Myocyte (in vitro differentiated cells): ENCODE measurements around the gene MYRFL. TPM values are rescaled to one million over a fixed set of nuclear protein-coding genes. Genes with fewer than 3 reads are reported as not detected.
A peak's percentile ranks its signal among the peaks of the same experiment; 100 is the strongest.

Source experiments
- DNase-seq: peaks from one replicate; pipeline ENCODE4 v3.0.0-alpha.2; 2012; ENCODE audit warnings: low read depth
- total RNA-seq: library from RNA; depleted of rRNA; stranded (reverse); fragments of >200 nt; gene quantifications from 2 replicates; pipeline ENCODE4 v1.2.3, GENCODE V29; 2014

Gene MYRFL
- total RNA-seq, 1 donor from 2014 or later: 0.03 TPM

GRCh38 chr12:69931569-69931968 is 106.5 kb downstream of the MYRFL start:
- DNase-seq: no peak

- no peak for DNase-seq
These were observed 107.1 kb downstream of the MYRFL start for GRCh38 chr12:69932154-69932553.

GRCh38 chr12:69932676-69933552 is 107.9 kb downstream of the MYRFL start:
- DNase-seq: no peak

GRCh38 chr12:69934011-69934410 is 109.0 kb downstream of the MYRFL start:
- no peak for DNase-seq

- no peak for DNase-seq
These were observed 110.6 kb downstream of the MYRFL start for GRCh38 chr12:69935651-69936100.

GRCh38 chr12:69936214-69936731 is 111.2 kb downstream of the MYRFL start:
- no peak for DNase-seq

- DNase-seq: no peak
These were observed 111.7 kb downstream of the MYRFL start for GRCh38 chr12:69936766-69937165.

- DNase-seq: no peak
These were observed 122.1 kb downstream of the MYRFL start for GRCh38 chr12:69947123-69947522.

- DNase-seq: no peak
These were observed 122.9 kb downstream of the MYRFL start for GRCh38 chr12:69947897-69948296.

GRCh38 chr12:69948851-69949250 is 123.8 kb downstream of the MYRFL start:
- no peak for DNase-seq

GRCh38 chr12:69949311-69950002 is 124.4 kb downstream of the MYRFL start:
- no peak for DNase-seq

- DNase-seq: no peak
These were observed 126.1 kb downstream of the MYRFL start for GRCh38 chr12:69951108-69951507.

- no peak for DNase-seq
These were observed 127.9 kb downstream of the MYRFL start for GRCh38 chr12:69952890-69953289.

GRCh38 chr12:69961246-69961645 is 136.2 kb downstream of the MYRFL start:
- no peak for DNase-seq

GRCh38 chr12:69966409-69966808 is 141.4 kb downstream of the MYRFL start:
- peak; percentile 68 for DNase-seq

GRCh38 chr12:69966839-69967238 is 141.8 kb downstream of the MYRFL start:
- peak; percentile 2 for DNase-seq

- peak; percentile 51 for DNase-seq
These were observed 144.0 kb downstream of the MYRFL start for GRCh38 chr12:69969011-69969410.

- no peak for DNase-seq
These were observed 147.1 kb downstream of the MYRFL start for GRCh38 chr12:69972136-69972535.

GRCh38 chr12:69978020-69978419 is 153.0 kb downstream of the MYRFL start:
- DNase-seq: no peak

- no peak for DNase-seq
These were observed 157.0 kb downstream of the MYRFL start for GRCh38 chr12:69981881-69982475.

- DNase-seq: no peak
These were observed 159.2 kb downstream of the MYRFL start for GRCh38 chr12:69984241-69984640.

- no peak for DNase-seq
These were observed 160.6 kb downstream of the MYRFL start for GRCh38 chr12:69985656-69986055.
